ENCODE results near the gene RPIA.
"Not testable (repeated sequence)": the region's sequence is repeated elsewhere in the genome, so short reads cannot be mapped to it uniquely, and the experiment has no call there.

Gene RPIA

DNA sequence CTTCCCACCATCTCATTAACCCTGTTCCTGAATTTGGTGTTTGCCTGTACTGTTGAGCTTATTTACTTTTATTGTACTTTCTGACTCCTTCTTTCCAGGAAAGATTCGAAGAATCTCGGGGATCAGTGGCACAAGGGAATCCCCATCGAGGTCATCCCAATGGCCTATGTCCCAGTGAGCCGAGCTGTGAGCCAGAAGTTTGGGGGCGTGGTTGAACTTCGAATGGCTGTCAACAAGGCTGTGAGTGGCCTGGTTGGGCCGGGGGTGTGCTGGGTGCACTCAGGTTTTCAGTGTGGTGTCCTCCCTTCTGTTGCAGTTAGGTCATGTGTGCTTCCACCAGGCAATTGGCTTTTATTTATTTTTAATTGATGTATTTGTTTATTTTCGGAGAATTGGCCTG lies 45.0 kb downstream of the RPIA start:
- DNase-seq = no peak

DNA sequence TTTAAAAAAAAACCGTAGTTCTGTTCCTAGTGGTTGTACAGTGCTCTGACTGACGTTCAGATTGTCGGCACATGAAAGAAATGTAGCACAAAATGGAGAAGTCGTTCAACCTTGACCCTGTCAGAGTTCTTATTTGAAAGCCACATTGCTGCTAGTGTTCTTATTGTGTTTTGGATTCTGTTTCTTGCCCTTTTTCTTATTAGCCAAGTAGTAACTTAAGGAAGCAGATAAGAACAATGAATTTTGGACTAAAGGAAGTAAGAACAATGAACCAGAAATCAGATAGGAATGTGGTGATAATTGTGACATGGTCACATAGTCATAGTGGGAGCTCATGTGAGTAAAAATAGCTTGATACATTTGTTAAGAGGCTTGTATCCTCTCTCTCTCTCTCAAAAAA lies 45.9 kb downstream of the RPIA start:
- DNase-seq = no peak

DNA sequence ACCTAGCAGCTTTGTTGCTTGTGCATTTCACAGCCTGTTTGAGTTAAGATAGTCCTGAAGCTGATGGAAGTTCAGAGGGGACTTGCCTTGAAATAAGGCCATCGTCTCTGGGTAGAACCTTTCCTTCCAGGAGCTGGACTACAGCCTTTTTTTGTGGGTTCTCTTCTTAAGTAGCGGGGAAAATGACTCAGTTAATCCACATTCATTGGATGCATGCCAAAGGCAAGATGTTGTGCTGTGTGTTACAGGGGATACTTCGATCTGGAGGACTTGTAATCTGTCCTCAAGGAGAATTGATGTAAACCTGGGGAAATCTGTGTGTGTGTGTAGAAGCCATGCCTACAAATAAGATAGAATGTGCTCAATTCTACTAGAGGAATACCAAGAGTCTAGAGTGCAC lies 46.8 kb downstream of the RPIA start:
- DNase-seq = no peak

DNA sequence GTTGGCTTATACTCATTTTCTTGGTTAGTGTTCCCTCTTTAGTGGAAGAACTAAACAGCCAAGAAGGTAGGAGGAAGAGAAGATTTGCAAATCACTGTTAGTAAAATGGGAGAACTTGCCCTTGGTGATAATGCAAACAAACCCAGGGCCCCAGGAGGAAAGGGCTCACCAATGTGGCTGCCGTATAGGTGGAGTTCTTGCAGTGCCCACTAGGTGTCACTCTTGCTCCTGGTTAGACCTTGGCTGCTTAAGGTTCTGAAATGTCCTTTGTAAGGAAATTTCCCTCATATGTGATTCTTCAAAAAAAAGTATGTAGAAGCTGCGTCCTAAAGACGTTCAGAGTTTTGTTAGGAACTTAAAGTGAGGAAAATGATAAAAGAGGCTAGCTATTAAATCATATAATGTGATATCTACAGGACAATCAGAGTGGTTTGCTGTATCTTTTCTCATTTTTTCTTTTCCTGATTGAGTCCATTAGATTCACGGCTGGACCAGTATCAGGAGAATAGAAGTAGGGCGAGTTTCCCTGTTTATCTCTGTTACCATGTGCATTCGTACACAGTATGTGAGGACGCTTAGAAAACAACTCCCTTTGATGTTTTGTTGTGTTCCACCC lies 48.6 kb downstream of the RPIA start:
- DNase-seq = peak; percentile 65

DNA sequence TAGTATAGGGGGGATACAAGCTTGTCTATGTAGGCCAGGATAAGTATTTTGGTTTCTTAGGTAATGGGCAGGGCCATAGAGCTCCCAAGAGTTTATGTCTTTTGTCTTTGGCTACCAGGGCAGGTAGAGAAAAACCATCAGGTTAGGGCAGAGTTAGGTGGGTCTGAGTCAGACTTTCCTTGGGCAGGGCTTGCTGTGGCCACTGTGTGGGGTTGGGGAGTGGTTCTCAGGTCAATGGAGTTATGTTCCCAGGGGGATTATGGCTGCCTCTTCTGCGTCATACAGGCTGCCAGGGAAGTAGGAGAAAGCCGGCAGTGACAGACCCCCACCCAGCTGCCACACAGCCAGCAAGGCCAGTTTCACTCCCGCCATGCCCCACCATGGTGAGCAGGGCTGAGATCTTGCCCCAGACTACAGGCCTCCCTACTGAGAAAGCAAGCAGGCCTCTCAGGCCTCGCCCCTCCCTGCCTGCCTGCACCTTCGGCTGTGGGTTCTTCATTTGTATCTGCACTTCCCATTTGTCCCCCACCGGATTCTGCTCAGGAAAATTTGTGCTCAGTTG lies 55.5 kb downstream of the RPIA start:
- no peak for DNase-seq

DNA sequence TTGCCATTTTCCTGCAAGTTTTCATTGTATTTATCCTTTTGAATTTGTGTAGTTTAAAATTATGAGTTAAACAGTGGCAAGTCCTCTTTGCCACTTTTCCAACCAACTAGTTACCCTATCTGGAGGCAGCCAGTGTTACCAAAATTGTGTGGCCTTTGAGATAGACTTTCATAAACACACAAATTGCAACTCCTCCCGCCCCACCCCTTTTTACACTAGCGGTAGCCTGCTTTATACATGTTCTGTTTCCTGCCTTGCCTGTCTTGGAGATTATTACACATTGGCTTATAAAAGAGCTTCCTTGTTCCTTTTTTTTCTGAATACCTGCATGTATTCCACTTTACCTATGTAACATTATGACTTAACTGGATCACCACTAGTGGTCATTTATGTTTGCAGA lies 56.5 kb downstream of the RPIA start:
- DNase-seq = no peak

DNA sequence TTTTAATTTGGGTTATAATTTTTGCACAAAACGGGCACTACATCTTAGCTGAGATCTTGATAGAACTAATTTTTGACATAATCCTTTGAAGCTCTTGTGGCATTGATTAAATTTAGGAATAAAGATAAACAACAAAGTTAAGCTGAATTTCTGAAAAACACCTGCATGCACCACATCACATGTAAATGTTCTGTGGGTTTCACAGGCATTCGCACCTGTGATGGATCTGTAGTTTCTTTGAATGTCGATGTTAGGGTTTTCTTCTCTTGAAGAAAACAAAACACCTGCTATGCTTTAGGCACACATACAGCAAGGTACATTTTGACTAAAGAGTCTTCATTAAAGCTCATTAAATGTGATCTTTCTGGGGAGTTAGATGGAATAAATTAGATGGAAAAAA lies 60.3 kb downstream of the RPIA start:
- DNase-seq = no peak

DNA sequence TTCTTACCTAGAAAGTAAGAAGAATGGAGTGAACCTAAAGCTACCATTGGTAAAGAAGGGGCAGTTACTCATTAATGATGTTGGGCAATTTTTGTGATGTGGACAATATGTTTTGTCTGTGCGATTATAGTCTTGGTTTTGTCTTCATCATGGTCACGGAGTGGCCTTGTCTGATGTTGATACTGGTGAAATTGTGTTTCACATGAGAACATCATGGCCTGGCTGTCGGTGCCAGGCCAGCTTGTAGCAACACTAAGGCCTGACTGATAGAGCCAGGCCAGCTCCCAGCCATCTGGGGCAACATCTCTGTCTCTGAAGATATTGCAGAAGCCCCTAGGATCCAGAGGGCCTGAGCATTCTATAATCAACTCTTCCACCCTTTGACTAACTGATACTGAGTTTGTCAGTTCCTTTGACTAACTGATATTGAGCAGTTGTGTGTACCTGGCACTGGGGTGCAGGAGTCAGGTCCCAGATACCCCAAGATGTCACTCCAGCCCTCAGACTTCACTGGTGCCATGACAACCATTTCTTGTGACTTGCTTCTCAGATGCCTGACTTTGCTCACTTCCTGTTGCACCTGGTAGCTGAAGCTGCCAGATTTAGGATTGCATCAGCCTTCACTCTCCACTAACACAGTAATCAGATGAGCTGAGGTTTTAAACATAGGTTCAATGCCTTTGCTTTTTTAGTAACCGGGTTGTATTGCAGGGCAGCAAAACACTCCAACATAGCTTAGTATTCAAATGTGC lies 62.5 kb downstream of the RPIA start:
- no peak for DNase-seq

DNA sequence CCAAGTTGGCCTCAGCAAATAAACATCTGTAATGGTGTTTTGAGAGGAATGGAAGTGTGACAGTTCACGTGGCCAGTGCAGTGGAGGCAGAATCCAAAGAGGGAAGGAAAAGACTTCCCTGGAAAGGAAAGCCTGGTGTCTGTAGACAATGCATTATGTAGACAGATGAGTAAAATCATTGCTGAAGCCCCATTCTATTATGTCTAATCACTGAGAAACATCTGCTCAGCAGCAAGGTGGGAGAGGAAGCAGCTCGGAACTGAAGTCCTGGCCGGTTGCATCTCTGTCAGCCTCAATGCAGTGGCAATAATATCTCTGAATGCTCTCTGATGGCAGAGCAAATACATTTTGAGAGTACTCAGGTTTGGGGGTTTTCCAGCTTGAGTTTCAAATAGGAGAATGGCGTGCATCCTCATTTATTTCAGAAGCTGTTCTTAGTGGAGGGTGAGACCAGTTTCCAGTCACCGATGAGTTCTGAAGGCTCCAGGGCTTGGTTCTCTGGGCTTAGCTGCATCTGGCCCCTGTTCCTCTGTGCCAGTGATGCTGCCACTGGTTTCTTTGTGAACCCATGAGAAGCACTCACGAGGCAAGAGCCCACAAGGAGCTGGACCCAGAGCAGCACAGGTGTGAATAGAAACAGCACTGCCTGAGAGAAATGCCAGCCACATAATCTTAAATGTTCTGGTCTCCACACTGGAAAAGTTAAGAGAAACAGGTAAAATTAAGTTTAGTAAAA lies 63.3 kb downstream of the RPIA start:
- DNase-seq = no peak

DNA sequence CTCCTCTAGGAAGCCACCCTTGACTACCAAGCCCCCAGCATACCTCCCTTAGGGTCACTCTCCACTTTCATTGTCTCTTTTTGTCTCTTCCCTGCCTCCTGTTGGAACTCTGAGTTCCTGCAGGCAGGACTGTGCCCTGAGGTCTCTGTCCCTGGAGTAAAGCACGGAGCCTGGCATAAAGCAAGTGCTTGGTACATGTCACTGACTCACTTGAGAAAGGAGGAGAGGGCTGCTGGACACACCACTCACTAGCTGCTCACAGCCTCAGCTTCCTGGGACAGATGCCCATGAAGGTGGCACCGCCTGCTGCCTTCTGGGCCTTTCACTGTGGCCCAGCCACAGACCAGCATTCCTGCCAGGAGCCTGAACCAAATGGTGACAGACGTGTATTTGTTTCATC lies 64.4 kb downstream of the RPIA start:
- DNase-seq = no peak

DNA sequence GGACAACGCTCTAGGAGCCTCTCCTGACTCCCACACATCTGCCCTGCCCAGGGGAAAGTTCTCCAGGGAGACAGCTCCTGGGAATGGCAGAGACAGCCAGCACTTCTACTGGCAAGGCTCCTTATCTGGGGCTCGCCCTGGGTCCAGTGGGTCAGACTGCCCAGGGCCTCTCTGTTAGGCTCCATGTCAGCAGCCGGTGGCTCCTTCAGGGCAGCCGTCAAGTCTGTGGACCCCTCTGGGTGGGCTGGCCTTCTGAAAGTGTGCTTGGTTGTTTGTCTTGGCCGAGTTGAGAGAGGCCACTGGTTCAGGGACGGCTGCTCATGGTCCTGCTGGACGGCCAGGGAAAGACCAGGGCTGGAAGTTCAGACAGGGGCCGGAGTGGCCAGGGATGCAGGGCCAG lies 65.6 kb downstream of the RPIA start:
- DNase-seq = no peak

DNA sequence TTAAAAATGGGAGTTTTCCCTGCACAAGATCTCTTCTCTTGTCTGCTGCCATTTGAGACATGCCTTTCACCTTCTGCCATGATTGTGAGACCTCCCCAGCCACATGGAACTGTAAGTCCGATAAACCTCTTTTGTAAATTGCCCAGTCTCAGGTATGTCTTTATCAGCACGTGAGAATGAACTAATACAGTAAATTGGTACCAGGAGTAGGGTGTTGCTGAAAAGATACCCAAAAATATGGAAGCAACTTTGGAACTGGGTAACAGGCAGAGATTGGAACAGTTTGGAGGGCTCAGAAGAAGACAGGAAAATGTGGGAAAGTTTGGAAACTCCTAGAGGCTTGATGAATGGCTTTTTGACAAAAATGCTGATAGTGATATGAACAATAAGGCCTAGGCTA lies 67.2 kb downstream of the RPIA start:
- not testable (repeated sequence) for DNase-seq

DNA sequence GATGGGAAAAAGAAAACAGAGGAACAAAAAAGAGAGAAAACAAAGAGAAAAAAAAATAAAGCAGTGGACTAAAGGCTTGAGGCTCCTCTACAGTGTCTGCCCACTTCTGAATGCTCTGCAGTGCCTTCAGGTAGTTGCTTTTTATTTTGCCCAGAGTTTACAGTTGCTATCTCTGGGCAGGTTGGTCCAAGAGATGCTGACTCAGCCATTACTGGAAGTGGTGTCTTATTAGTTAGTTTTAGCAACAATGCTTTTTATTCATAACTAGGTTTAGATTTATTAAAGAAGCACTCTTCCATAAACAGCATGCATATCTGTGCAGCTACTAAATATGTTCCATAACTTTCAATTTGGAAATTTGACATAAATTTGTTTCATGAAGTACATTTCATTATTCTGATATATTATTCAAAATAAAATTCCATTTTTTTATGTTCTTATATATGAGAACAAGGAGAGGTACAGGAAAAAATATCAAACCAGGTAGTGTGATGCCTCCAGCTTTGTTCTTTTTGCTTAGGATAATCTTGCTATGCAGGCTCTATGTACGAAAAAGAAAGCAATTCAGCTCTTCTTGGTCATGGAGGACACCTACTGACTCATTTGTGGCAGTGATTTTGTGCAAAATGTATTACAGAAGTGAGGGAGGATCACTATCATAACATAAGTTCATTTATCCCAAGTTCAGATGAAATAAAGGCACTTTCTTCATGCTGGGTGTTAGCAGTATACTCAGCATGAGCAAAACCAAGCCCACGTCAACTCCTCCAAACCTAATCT lies 69.5 kb downstream of the RPIA start:
- no peak for DNase-seq

DNA sequence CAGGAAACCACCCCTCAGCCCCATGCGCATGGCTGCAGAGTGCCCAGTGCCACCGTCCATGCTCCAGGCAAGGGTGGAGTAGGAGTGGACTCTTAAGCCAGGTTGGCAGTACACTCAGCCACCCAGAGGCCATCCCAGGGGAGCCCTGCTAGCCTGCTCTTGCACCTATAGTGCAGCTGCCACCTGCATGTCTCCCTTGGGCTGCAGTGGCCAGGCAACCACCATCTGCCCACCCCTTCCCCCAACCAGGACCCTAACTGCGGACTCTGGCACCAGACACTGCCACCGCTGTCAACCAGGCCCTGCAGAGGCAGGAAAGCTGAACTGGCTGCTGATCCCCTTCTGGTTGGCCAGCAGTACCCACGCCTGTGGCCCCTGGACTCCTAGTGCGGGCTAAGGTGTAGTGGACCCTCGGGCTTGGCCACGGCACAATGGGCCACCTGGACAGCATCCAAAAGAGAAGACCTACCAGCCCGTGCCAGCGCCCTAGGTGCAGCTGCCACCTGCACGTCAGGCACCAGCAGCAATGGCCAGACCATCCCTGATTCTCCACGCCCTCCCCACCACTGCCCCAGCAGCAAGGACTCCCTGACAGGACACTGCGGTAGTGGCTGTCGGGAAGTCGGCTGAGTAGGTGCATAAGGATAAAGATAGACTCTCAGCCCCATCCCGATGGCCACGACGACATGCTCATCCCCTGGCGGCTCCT lies 72.8 kb downstream of the RPIA start:
- no peak for DNase-seq

DNA sequence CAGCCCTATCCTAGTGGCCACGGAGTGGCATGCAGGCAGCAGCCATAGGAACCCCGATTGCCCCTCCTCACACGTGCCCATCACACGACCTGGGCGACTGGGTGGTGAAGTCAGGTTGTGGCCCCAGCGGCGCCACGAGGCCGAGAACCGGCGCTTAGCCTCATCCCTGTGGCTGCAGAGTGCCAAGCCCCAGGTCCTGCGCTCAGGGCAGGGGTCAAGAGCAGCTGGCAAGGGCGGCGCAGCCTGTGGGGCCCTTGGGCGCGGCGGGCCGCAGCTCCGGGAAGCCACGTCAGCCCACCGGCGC lies 73.3 kb downstream of the RPIA start:
- DNase-seq = no peak

DNA sequence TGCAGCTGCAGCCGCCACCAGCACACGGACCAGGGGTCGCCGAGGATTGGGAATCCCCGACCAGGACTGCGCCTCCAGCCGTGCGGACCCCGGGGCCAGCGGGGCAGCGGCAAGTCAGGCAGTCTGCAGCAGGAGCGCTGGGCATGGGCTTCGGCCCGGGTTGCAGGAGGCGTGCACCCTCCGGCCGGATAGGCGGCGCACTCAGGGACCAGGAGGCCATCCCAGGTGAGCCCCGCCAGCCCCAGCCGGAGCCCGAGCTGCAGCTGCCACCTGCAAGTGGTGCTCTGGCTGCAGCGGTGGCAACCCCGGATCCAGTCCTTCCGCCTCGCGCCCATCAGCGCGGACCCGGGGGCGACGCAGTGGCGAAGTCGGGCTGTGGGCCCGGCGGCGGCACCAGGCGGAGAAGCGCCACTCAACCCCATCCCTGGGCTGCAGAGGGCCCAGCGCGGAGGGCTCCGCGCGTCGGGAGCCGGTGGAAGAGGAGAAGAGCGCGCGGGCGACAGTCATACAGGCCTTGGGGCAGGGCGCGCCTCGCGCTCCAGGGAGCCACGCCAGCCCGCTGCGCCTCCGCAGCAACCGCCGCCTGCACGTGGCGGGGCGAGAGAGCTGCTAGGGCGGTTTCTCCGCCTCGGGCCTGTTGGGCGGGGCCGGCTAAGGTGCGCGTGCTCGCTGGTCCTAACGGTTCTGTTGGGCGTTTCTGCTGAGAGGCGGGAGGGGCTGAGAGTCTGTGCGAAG lies 73.8 kb downstream of the RPIA start:
- peak; percentile 14 for DNase-seq

DNA sequence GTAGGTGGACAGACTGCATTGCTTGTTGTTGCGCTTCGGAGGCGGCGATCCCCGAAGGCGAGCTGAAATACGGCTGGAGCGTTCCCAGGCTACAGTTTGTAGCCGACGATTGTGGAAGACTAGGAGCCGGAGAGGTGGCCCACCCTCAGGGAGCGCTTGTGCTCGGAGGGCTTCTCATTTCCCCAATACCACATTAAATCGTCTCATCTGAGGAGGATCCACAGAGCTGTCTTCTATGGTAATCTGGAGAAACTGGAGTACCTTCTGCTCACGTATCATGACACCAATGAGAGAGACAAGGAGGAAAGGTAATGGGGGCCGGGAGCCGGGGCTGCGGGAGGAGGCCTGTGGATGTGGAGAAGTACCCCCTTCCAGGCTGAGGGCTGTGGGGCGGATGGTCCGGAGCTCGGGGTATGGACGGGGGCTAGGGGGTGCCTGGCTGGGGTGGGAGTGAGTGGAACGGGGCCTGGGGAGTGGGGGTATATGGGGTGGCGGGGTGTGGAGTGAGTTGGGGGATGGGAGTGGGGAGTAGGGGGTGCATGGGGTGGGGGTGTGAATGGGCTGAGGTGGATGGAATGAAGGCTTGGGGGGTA lies 74.5 kb downstream of the RPIA start:
- DNase-seq = not testable (repeated sequence)

DNA sequence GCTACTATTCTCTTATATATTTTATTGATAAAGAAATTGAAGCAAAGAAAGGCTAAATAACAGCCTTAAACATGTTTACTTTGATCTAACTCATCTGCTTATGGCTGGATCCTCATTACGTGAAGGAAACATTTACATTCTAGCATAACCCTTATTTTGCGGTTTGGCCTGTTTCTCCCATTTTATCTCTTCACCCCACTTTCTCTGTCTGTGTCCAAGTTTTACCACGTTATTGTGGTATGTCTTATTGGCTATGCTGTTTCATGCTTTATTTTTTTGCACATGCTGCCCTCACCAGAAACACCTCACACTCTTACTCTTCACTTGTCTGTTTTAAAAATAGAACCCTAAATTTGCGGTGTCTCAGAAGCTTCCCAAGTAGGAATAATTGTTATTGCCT lies 78.5 kb downstream of the RPIA start:
- no peak for DNase-seq

DNA sequence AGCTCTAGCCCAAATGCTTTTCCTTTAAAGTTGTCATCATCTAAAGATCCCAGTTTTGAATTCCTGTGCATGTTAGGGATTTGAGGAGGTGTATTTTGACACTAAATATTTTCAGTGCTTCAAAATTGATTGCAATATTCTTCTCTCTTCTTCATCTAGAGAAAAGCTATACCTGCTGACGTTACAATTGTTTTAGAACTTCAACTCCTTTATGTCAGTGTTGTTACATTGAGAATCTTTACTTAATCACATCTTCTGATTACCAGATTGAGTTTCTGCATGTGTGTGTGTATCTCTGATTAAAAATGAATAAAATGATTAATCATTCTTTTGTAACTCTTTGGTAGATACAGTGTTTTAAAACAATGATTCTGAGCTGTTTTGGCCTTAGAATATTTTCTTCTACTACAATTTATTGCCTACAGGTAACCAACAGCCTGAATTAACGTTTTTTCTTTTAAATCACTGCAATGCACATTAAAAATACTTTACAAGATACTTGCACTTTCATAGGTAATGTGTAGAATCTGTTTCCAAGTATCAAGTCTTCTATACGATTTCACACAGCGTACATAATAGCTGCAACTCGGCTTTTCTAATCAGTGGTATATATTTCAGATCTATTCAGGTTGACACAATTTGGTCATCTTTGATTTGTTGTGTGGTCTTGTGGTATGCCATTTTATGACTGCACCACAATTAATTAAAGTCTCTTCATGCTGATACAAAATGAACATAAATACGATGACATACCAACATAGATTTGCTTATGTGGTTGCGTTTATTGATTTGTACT lies 82.0 kb downstream of the RPIA start:
- not testable (repeated sequence) for DNase-seq

DNA sequence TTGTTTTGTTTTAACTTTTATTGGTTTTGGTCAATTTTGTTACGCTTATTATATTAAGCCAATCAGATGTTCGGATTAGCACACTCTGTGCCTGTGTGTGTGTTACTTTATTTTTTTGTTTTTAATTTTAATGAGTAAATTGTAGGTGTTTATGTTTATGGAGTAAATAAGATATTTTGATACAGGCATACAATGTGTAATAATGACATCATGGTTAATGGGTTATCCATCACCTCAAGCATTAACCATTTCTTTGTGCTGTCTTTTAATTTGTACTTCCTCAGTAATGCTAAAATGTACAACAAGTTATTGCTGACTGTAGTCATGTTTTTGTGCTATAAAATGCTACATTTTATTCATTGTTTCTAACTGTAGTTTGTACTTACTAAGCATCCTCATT lies 97.7 kb downstream of the RPIA start:
- not testable (repeated sequence) for DNase-seq

DNA sequence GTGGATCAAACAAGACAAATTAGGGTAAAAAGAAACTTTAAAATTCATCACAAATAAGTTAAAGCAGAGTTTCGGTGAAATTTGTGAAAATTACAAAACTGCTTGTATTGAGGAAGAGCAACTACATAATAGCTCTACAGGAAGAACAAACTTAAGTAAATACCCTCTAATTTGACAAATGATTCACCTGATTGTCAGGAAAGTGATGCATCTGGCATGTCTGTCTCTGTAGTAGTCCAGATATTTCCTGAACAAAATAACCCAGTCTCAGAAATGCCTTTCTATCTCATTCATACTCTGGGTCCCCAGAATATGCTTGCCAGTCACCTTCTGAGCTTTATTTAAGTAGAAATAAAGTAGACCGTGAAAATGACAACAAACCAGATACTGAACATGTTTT lies 104.5 kb downstream of the RPIA start:
- not testable (repeated sequence) for DNase-seq

Data from NCI-H2171 treated with DMSO at 0.1 percent for 48 hours (cell line).